ENCODE measurements around the gene RBM17.
"Not testable (repeated sequence)": the region's sequence is repeated elsewhere in the genome, so short reads cannot be mapped to it uniquely, and the experiment has no call there.

Gene RBM17

GRCh38 chr10:6056411-6057135 is 32.3 kb upstream of the RBM17 start:
- no peak for DNase-seq

GRCh38 chr10:6058682-6059475 is 30.0 kb upstream of the RBM17 start:
- no peak for DNase-seq

- no peak for DNase-seq
Observed at GRCh38 chr10:6059506-6059905, 29.3 kb upstream of the RBM17 start.

- DNase-seq: no peak
Observed at GRCh38 chr10:6061056-6061455, 27.8 kb upstream of the RBM17 start.

GRCh38 chr10:6062101-6062771 is 26.6 kb upstream of the RBM17 start, which contains the start of gene IL2RA:
TSS of gene IL2RA (minus strand) at chr10:6062367. CDS start at chr10:6062151, 216 bp downstream.
- no peak for DNase-seq

GRCh38 chr10:6064119-6064518 is 24.7 kb upstream of the RBM17 start:
- no peak for DNase-seq

GRCh38 chr10:6064726-6065125 is 24.1 kb upstream of the RBM17 start:
- not testable (repeated sequence) for DNase-seq

GRCh38 chr10:6065406-6065805 is 23.4 kb upstream of the RBM17 start:
- DNase-seq: no peak

GRCh38 chr10:6065835-6066234 is 23.0 kb upstream of the RBM17 start:
- DNase-seq: no peak

- DNase-seq: no peak
Observed at GRCh38 chr10:6067457-6067856, 21.4 kb upstream of the RBM17 start.

GRCh38 chr10:6068006-6068405 is 20.8 kb upstream of the RBM17 start:
- DNase-seq: no peak

GRCh38 chr10:6068422-6068821 is 20.4 kb upstream of the RBM17 start:
- no peak for DNase-seq

GRCh38 chr10:6069081-6069931 is 19.5 kb upstream of the RBM17 start:
- DNase-seq: no peak

GRCh38 chr10:6070660-6071059 is 18.2 kb upstream of the RBM17 start:
- DNase-seq: no peak

- no peak for DNase-seq
Observed at GRCh38 chr10:6071181-6072175, 17.4 kb upstream of the RBM17 start.

GRCh38 chr10:6072215-6072934 is 16.5 kb upstream of the RBM17 start:
- no peak for DNase-seq

GRCh38 chr10:6074489-6075301 is 14.1 kb upstream of the RBM17 start:
- no peak for DNase-seq

GRCh38 chr10:6077071-6077675 is 11.7 kb upstream of the RBM17 start:
- no peak for DNase-seq

GRCh38 chr10:6079044-6079443 is 9.8 kb upstream of the RBM17 start:
- no peak for DNase-seq

All from NCI-H1092 treated with DMSO at 0.1 percent for 48 hours (cell line).